Trophoblast cell (in vitro differentiated cells and primary cell): ENCODE results near the gene SGMS1.
A peak's percentile ranks its signal among the peaks of the same experiment; 100 is the strongest.

Experiments
- DNase-seq, 2 donors: peaks; one replicate each; pipeline ENCODE4 v3.0.0-alpha.2; 2016
- H2AFZ ChIP-seq: 2 replicates; pipeline ENCODE4 v1.6.1; 2013; ENCODE audit warnings: low read length, moderate library complexity, mild to moderate bottlenecking; ENCODE audit not compliant: insufficient read depth, poor library complexity
- H2AK5ac ChIP-seq: 2 replicates; pipeline ENCODE4 v1.6.1; 2013; ENCODE audit warnings: mild to moderate bottlenecking, low read length
- H2BK120ac ChIP-seq: 2 replicates; pipeline ENCODE4 v1.6.1; 2013; ENCODE audit warnings: low read length, mild to moderate bottlenecking, moderate library complexity; ENCODE audit not compliant: insufficient read depth, poor library complexity
- H2BK12ac ChIP-seq: 2 replicates; pipeline ENCODE4 v1.6.1; 2013; ENCODE audit warnings: mild to moderate bottlenecking, low read length, moderate library complexity
- H2BK5ac ChIP-seq: 2 replicates; pipeline ENCODE4 v1.6.1; 2013; ENCODE audit warnings: low read length, low read depth, moderate library complexity, mild to moderate bottlenecking; ENCODE audit not compliant: poor library complexity
- H3K14ac ChIP-seq: 2 replicates; pipeline ENCODE4 v1.6.1; 2013; ENCODE audit warnings: mild to moderate bottlenecking, low read length
- H3K18ac ChIP-seq: 2 replicates; pipeline ENCODE4 v1.6.1; 2013; ENCODE audit warnings: mild to moderate bottlenecking, low read length
- H3K23ac ChIP-seq: 2 replicates; pipeline ENCODE4 v1.6.1; 2013; ENCODE audit warnings: low read length
- H3K27ac ChIP-seq: 2 replicates; pipeline ENCODE4 v1.5.1; 2013; ENCODE audit warnings: low read depth, mild to moderate bottlenecking, inconsistent platforms, low read length, moderate library complexity
- H3K27me3 ChIP-seq: 2 replicates; pipeline ENCODE4 v1.6.1; 2013; ENCODE audit warnings: inconsistent platforms, mild to moderate bottlenecking, low read length, moderate library complexity; ENCODE audit not compliant: insufficient read depth
- H3K36me3 ChIP-seq, 2 experiments: 1 replicate in 1 of 2; 2 replicates in 1 of 2; pipeline ENCODE4 v1.6.1; 2013; ENCODE audit warnings: low read length in 2 of 2, mild to moderate bottlenecking in 2 of 2, moderate library complexity in 1 of 2; ENCODE audit not compliant: insufficient read depth in 2 of 2, control insufficient read depth in 1 of 2
- H3K4ac ChIP-seq: 2 replicates; pipeline ENCODE4 v1.6.1; 2013; ENCODE audit warnings: low read depth, mild to moderate bottlenecking, low read length, moderate library complexity
- H3K4me1 ChIP-seq, 2 experiments: 1 replicate in 1 of 2; 2 replicates in 1 of 2; pipeline ENCODE4 v1.6.1; 2013; ENCODE audit warnings: low read length in 2 of 2, mild to moderate bottlenecking in 2 of 2, moderate library complexity in 1 of 2; ENCODE audit not compliant: insufficient read depth in 2 of 2, control insufficient read depth in 1 of 2
- H3K4me2 ChIP-seq: 2 replicates; pipeline ENCODE4 v1.6.1; 2013; ENCODE audit warnings: inconsistent platforms, mild to moderate bottlenecking, low read length, moderate library complexity
- H3K4me3 ChIP-seq: 2 replicates; pipeline ENCODE4 v1.5.1; 2013; ENCODE audit warnings: mild to moderate bottlenecking, low read depth, low read length, inconsistent platforms
- H3K79me1 ChIP-seq: one replicate; pipeline ENCODE4 v1.6.1; 2013; ENCODE audit warnings: low read length
- H3K79me2 ChIP-seq: 2 replicates; pipeline ENCODE4 v1.6.1; 2013; ENCODE audit warnings: low read length, mild to moderate bottlenecking; ENCODE audit not compliant: control insufficient read depth, insufficient read depth, poor library complexity
- H3K9ac ChIP-seq: 2 replicates; pipeline ENCODE4 v1.6.1; 2013; ENCODE audit warnings: mild to moderate bottlenecking, low read length
- H3K9me3 ChIP-seq: 2 replicates; pipeline ENCODE4 v1.6.1; 2013; ENCODE audit warnings: low read depth, mild to moderate bottlenecking, control low read depth, inconsistent platforms, low read length; ENCODE audit not compliant: insufficient read depth
- H4K12ac ChIP-seq: 2 replicates; pipeline ENCODE4 v1.6.1; 2013; ENCODE audit warnings: low read depth, mild to moderate bottlenecking, low read length, moderate library complexity
- H4K8ac ChIP-seq: 2 replicates; pipeline ENCODE4 v1.6.1; 2013; ENCODE audit warnings: low read depth, mild to moderate bottlenecking, low read length, moderate library complexity
- H4K91ac ChIP-seq: one replicate; pipeline ENCODE4 v1.6.1; 2013; ENCODE audit warnings: low read depth, mild to moderate bottlenecking, low read length, moderate library complexity
- WGBS: extraction: QIAGEN DNeasy Blood & Tissue Kit; methylation state at CpG from one replicate; pipeline ENCODE4 v1.1.7; 2013; ENCODE audit warnings: missing lambda C conversion rate; ENCODE audit not compliant: insufficient read length, insufficient coverage; ENCODE audit errors: extremely low coverage; 5-methylcytosine and 5-hydroxymethylcytosine counted together

Gene SGMS1

GRCh38 chr10:50403074-50403473, 220.7 kb downstream of the SGMS1 start:
- no peaks in the 10 kb centered on the region for H3K36me3 ChIP-seq
- peak in 1 of 2 donors; percentile 54 for DNase-seq
- no CpG with 5 or more reads among the region's 6 CpGs for WGBS
- no peak overlapping the region for H3K23ac ChIP-seq
- no peak overlapping the region for H2BK5ac ChIP-seq
- H3K79me1 ChIP-seq, result peaks cover 2% of the 10 kb centered on the region
- H3K9ac ChIP-seq, result no peak overlapping the region
- H2BK120ac ChIP-seq, result no peak overlapping the region
- peaks cover 3 to 4% of the 10 kb centered on the region in 2 experiments for H3K4me1 ChIP-seq
- no peak overlapping the region for H2BK12ac ChIP-seq
- no peaks in the 10 kb centered on the region for H3K27me3 ChIP-seq
- no peak overlapping the region for H4K12ac ChIP-seq
- no peak overlapping the region for H3K18ac ChIP-seq
- no peak overlapping the region for H2AFZ ChIP-seq
- no peak overlapping the region for H3K27ac ChIP-seq
- no peak overlapping the region for H3K4ac ChIP-seq
- H2AK5ac ChIP-seq, result no peak overlapping the region
- H3K4me3 ChIP-seq, result no peak overlapping the region
- H3K79me2 ChIP-seq, result peaks cover 2% of the 10 kb centered on the region
- H3K4me2 ChIP-seq, result no peak overlapping the region
- H4K8ac ChIP-seq, result no peak overlapping the region
- H4K91ac ChIP-seq, result no peak overlapping the region
- no peak overlapping the region for H3K14ac ChIP-seq
- no peaks in the 10 kb centered on the region for H3K9me3 ChIP-seq

GRCh38 chr10:50402466-50402865, 221.3 kb downstream of the SGMS1 start:
- DNase-seq, result no peak

GRCh38 chr10:50400694-50401093, 223.1 kb downstream of the SGMS1 start:
- no peaks in the 10 kb centered on the region for H3K9me3 ChIP-seq
- H3K4me3 ChIP-seq, result no peak overlapping the region
- H2AK5ac ChIP-seq, result no peak overlapping the region
- H2BK120ac ChIP-seq, result no peak overlapping the region
- no peak overlapping the region for H2BK12ac ChIP-seq
- no peak overlapping the region for H2AFZ ChIP-seq
- no peak overlapping the region for H4K8ac ChIP-seq
- peaks cover 2% of the 10 kb centered on the region for H3K79me1 ChIP-seq
- H4K12ac ChIP-seq, result no peak overlapping the region
- H3K79me2 ChIP-seq, result no peaks in the 10 kb centered on the region
- no peaks in the 10 kb centered on the region for H3K27me3 ChIP-seq
- no peaks in the 10 kb centered on the region for H3K36me3 ChIP-seq
- no peak overlapping the region for H3K4me2 ChIP-seq
- no peak overlapping the region for H3K14ac ChIP-seq
- H3K9ac ChIP-seq, result no peak overlapping the region
- no peak overlapping the region for H3K18ac ChIP-seq
- no peak overlapping the region for H4K91ac ChIP-seq
- no peak overlapping the region for H3K4ac ChIP-seq
- H3K23ac ChIP-seq, result no peak overlapping the region
- H3K27ac ChIP-seq, result no peak overlapping the region
- peaks cover 3 to 8% of the 10 kb centered on the region in 2 experiments for H3K4me1 ChIP-seq
- DNase-seq, result no peak
- no peak overlapping the region for H2BK5ac ChIP-seq
- no CpG with 5 or more reads among the region's 3 CpGs for WGBS

More at GRCh38 chr10:50402466-50402865, 221.3 kb downstream of the SGMS1 start:
- no peak overlapping the region for H3K18ac ChIP-seq
- no peak overlapping the region for H2BK5ac ChIP-seq
- no peak overlapping the region for H3K14ac ChIP-seq
- no peak overlapping the region for H2BK120ac ChIP-seq
- H4K8ac ChIP-seq, result no peak overlapping the region
- H3K23ac ChIP-seq, result no peak overlapping the region
- H3K27ac ChIP-seq, result no peak overlapping the region
- H3K79me1 ChIP-seq, result peaks cover 2% of the 10 kb centered on the region
- H2BK12ac ChIP-seq, result no peak overlapping the region
- no peak overlapping the region for H3K4me3 ChIP-seq
- no peak overlapping the region for H4K91ac ChIP-seq
- no CpG with 5 or more reads among the region's 1 CpG for WGBS
- no peak overlapping the region for H3K4ac ChIP-seq
- H2AFZ ChIP-seq, result no peak overlapping the region
- H3K27me3 ChIP-seq, result no peaks in the 10 kb centered on the region
- peaks cover 2% of the 10 kb centered on the region for H3K79me2 ChIP-seq
- no peak overlapping the region for H3K9ac ChIP-seq
- H2AK5ac ChIP-seq, result no peak overlapping the region
- no peak overlapping the region for H4K12ac ChIP-seq
- no peaks in the 10 kb centered on the region for H3K36me3 ChIP-seq
- H3K4me1 ChIP-seq, result peaks cover 3 to 4% of the 10 kb centered on the region in 2 experiments
- H3K4me2 ChIP-seq, result no peak overlapping the region
- no peaks in the 10 kb centered on the region for H3K9me3 ChIP-seq

GRCh38 chr10:50398823-50399222, 224.9 kb downstream of the SGMS1 start:
- Histone ChIP-seq H3K4ac (no peak overlapping the region), H3K36me3 (no peaks in the 10 kb centered on the region), H3K18ac (no peak overlapping the region), H3K79me2 (no peaks in the 10 kb centered on the region), H3K4me2 (no peak overlapping the region), H3K23ac (no peak overlapping the region), H2AFZ (no peak overlapping the region), H2BK12ac (no peak overlapping the region), H3K9ac (no peak overlapping the region), H2BK5ac (no peak overlapping the region), H3K27ac (no peak overlapping the region), H3K9me3 (no peaks in the 10 kb centered on the region), H3K14ac (no peak overlapping the region), H2AK5ac (no peak overlapping the region), H3K27me3 (no peaks in the 10 kb centered on the region), H3K4me3 (no peak overlapping the region), H2BK120ac (no peak overlapping the region), H3K4me1 (peaks cover 3 to 9% of the 10 kb centered on the region in 2 experiments), H3K79me1 (peaks cover 2% of the 10 kb centered on the region), H4K12ac (no peak overlapping the region), H4K91ac (no peak overlapping the region), H4K8ac (no peak overlapping the region)
- WGBS, result no CpG with 5 or more reads among the region's 4 CpGs
- DNase-seq, result peak in 1 of 2 donors; percentile 62
